ENCODE data around the gene MYO5B. TPM values are rescaled to one million over a fixed set of nuclear protein-coding genes. Genes with fewer than 3 reads are reported as not detected.

Gene MYO5B
- total RNA-seq, 4 donors from 2014 or later = 0.29 to 14.7 (median 1.2) TPM

GRCh38 chr18:49974079-49974478, 220.9 kb downstream of the MYO5B start:
- Histone ChIP-seq H3K27me3 (no peaks in the 10 kb centered on the region), H3K36me3 (no peaks in the 10 kb centered on the region), H3K4me3 (no peak overlapping the region), H3K27ac (no peak overlapping the region), H3K9me3 (no peaks in the 10 kb centered on the region), H3K4me1 (no peaks in the 10 kb centered on the region)
- no peak for DNase-seq
- intact Hi-C loops (cut with DNase I; ENCODE audit: low total_unique reads) = no loop called here
- no peak for TF ChIP-seq CTCF (IDR thresholded peaks at IDR 0.05)
- no peak for TF ChIP-seq POLR2A (IDR thresholded peaks at IDR 0.05)

GRCh38 chr18:49973592-49973991, 221.4 kb downstream of the MYO5B start:
- no peak for DNase-seq
- TF ChIP-seq POLR2A (IDR thresholded peaks at IDR 0.05) = no peak
- no peak for TF ChIP-seq CTCF (IDR thresholded peaks at IDR 0.05)
- intact Hi-C loops (cut with DNase I; ENCODE audit: low total_unique reads) = no loop called here
- Histone ChIP-seq H3K27ac (no peak overlapping the region), H3K4me3 (no peak overlapping the region), H3K27me3 (no peaks in the 10 kb centered on the region), H3K36me3 (no peaks in the 10 kb centered on the region), H3K4me1 (no peaks in the 10 kb centered on the region), H3K9me3 (no peaks in the 10 kb centered on the region)

- H3K27me3 ChIP-seq = no peaks in the 10 kb centered on the region
- no peak for TF ChIP-seq POLR2A (IDR thresholded peaks at IDR 0.05)
- no peak for TF ChIP-seq CTCF (IDR thresholded peaks at IDR 0.05)
- H3K9me3 ChIP-seq = no peaks in the 10 kb centered on the region
- H3K36me3 ChIP-seq = no peaks in the 10 kb centered on the region
- no peaks in the 10 kb centered on the region for H3K4me1 ChIP-seq
- H3K4me3 ChIP-seq = no peak overlapping the region
- DNase-seq = no peak
- intact Hi-C loops (cut with DNase I; ENCODE audit: low total_unique reads) = no loop called here
- no peak overlapping the region for H3K27ac ChIP-seq
Measured at GRCh38 chr18:49972535-49972934, 222.4 kb downstream of the MYO5B start.

- no peak overlapping the region for H3K4me3 ChIP-seq
- no peaks in the 10 kb centered on the region for H3K36me3 ChIP-seq
- H3K9me3 ChIP-seq = no peaks in the 10 kb centered on the region
- no peak overlapping the region for H3K27ac ChIP-seq
- H3K4me1 ChIP-seq = no peaks in the 10 kb centered on the region
- no peak for DNase-seq
- no peak for TF ChIP-seq CTCF (IDR thresholded peaks at IDR 0.05)
- no peak for TF ChIP-seq POLR2A (IDR thresholded peaks at IDR 0.05)
- intact Hi-C loops (cut with DNase I; ENCODE audit: low total_unique reads) = no loop called here
- H3K27me3 ChIP-seq = no peaks in the 10 kb centered on the region
Measured at GRCh38 chr18:49971462-49971861, 223.5 kb downstream of the MYO5B start.

- DNase-seq = no peak
- no peaks in the 10 kb centered on the region for H3K4me1 ChIP-seq
- TF ChIP-seq POLR2A (IDR thresholded peaks at IDR 0.05) (no peak), CTCF (IDR thresholded peaks at IDR 0.05) (no peak)
Measured at GRCh38 chr18:49970319-49970718, 224.6 kb downstream of the MYO5B start.

More at GRCh38 chr18:49970319-49970718, 224.6 kb downstream of the MYO5B start:
- intact Hi-C loops (cut with DNase I; ENCODE audit: low total_unique reads) = no loop called here
- no peaks in the 10 kb centered on the region for H3K9me3 ChIP-seq
- no peaks in the 10 kb centered on the region for H3K27me3 ChIP-seq
- H3K4me3 ChIP-seq = no peak overlapping the region
- H3K27ac ChIP-seq = no peak overlapping the region
- H3K36me3 ChIP-seq = no peaks in the 10 kb centered on the region
